Measurements from ENCODE around the gene EPHX1. TPM values are rescaled to one million over a fixed set of nuclear protein-coding genes. Genes with fewer than 3 reads are reported as not detected.

Gene EPHX1
- polyA plus RNA-seq, 2 of the 4 experiments (the other 2 are of a cell fraction), result 150 to 252 TPM

GRCh38 chr1:225847610-225848009, 37.7 kb downstream of the EPHX1 start:
- H3K4me3 ChIP-seq, result no peak overlapping the region
- ChIA-PET POLR2A (no interaction called here), CTCF (interaction anchor here (1.2 to 3.0 kb wide), 5 partner anchors 30 to 372 kb away, joined by 3 to 30 read pairs (median 5); partner anchors contain the start of gene TMEM63A)
- FAIRE-seq (no peak), DNase-seq (ENCODE audit: low read depth in 1 of 2, low spot score in 1 of 2) (no peak), ATAC-seq (no peak)
- 85% methylated on average over 4 of the region's 4 CpGs for WGBS (ENCODE audit: missing lambda C conversion rate)
- peaks cover 6% of the 10 kb centered on the region; the same call in 1 of the 3 replicates for H3K4me1 ChIP-seq
- TF ChIP-seq POLR2AphosphoS2 (conservative IDR thresholded peaks at IDR 0.05; ENCODE audit: low read length) (no peak), HDAC2 (IDR thresholded peaks at IDR 0.05) (no peak), EHF (CRISPR knock-in tag; IDR thresholded peaks at IDR 0.05) (no peak)
- no peaks in the 10 kb centered on the region for H3K9me3 ChIP-seq
- no peak overlapping the region for H3K4me2 ChIP-seq
- H3K27ac ChIP-seq, result no peak overlapping the region

- 90% methylated on average over 16 of the region's 16 CpGs for WGBS (ENCODE audit: missing lambda C conversion rate)
- CTCF ChIA-PET, result interaction anchor here (0.7 to 1.6 kb wide), 5 partner anchors 29 to 276 kb away, joined by 3 to 5 read pairs (median 3); partner anchors contain the start of genes SRP9 and TMEM63A
Measured at GRCh38 chr1:225848030-225848955, 38.4 kb downstream of the EPHX1 start.

GRCh38 chr1:225849925-225850324, 40.0 kb downstream of the EPHX1 start:
- DNase-seq (ENCODE audit: low read depth in 1 of 2, low spot score in 1 of 2), result no peak
- TF ChIP-seq CBX2 (IDR thresholded peaks at IDR 0.05; ENCODE audit: borderline replicate concordance, low read depth) (no peak), SREBF2 (IDR thresholded peaks at IDR 0.05) (no peak), TFCP2L1 (CRISPR knock-in tag; IDR thresholded peaks at IDR 0.05) (no peak), HEYL (CRISPR knock-in tag; IDR thresholded peaks at IDR 0.05) (no peak), ZSCAN20 (CRISPR knock-in tag; IDR thresholded peaks at IDR 0.05) (no peak), PBX3 (IDR thresholded peaks at IDR 0.05) (no peak), ZC3H11A (IDR thresholded peaks at IDR 0.05) (no peak), RAD21 (conservative IDR thresholded peaks at IDR 0.05 in 1 of 2, IDR thresholded peaks at IDR 0.05 in 1 of 2) (no peak), MAFK (IDR thresholded peaks at IDR 0.05; ENCODE audit: partially characterized antibody) (no peak), CHD4 (IDR thresholded peaks at IDR 0.05; ENCODE audit: borderline replicate concordance) (no peak), ZFP36 (IDR thresholded peaks at IDR 0.05; ENCODE audit: borderline replicate concordance, partially characterized antibody) (no peak), EP300 (IDR thresholded peaks at IDR 0.05) (no peak), RCOR1 (IDR thresholded peaks at IDR 0.05; ENCODE audit: low read depth, low read length) (no peak), PHF8 (IDR thresholded peaks at IDR 0.05; ENCODE audit: borderline replicate concordance, low read depth) (no peak), MYC (IDR thresholded peaks at IDR 0.05; ENCODE audit: borderline replicate concordance, low read length) (no peak), MAZ (IDR thresholded peaks at IDR 0.05; ENCODE audit: borderline replicate concordance, low read depth, low read length) (no peak), JUN (IDR thresholded peaks at IDR 0.05) (no peak), CHD2 (IDR thresholded peaks at IDR 0.05; ENCODE audit: low read length, partially characterized antibody) (no peak), HOXA7 (CRISPR knock-in tag; IDR thresholded peaks at IDR 0.05) (no peak), CTCF (IDR thresholded peaks at IDR 0.05) (no peak)
- CTCF ChIA-PET, result interaction anchor here (0.6 to 11.6 kb wide), 3 partner anchors 22 to 374 kb away, joined by 3 to 69 read pairs (median 3); no protein-coding TSS in a partner anchor
- no peak for FAIRE-seq
- Histone ChIP-seq H3K4me2 (no peak overlapping the region), H3K4me3 (no peak overlapping the region), H3K4me1 (peaks cover 6% of the 10 kb centered on the region; the same call in 1 of the 3 replicates), H3K9me3 (no peaks in the 10 kb centered on the region), H3K27ac (no peak overlapping the region)
- POLR2A ChIA-PET, result no interaction called here
- ATAC-seq, result no peak; a peak in 1 of 6 replicates
- WGBS (ENCODE audit: missing lambda C conversion rate), result 67% methylated on average over 7 of the region's 7 CpGs

More at GRCh38 chr1:225848030-225848955, 38.4 kb downstream of the EPHX1 start:
- ATAC-seq, result no peak
- H3K4me3 ChIP-seq, result no peak overlapping the region
- no peak for FAIRE-seq
- no peaks in the 10 kb centered on the region for H3K9me3 ChIP-seq
- H3K4me1 ChIP-seq, result peaks cover 6% of the 10 kb centered on the region; the same call in 1 of the 3 replicates
- TF ChIP-seq MAX (IDR thresholded peaks at IDR 0.05) (no peak), USF2 (IDR thresholded peaks at IDR 0.05) (no peak), EHMT2 (IDR thresholded peaks at IDR 0.05; ENCODE audit: low read depth) (no peak), RNF2 (IDR thresholded peaks at IDR 0.05; ENCODE audit: borderline replicate concordance, low read depth) (no peak), NPAS2 (CRISPR knock-in tag; IDR thresholded peaks at IDR 0.05; ENCODE audit: borderline replicate concordance) (no peak)
- H3K27ac ChIP-seq, result no peak overlapping the region
- POLR2A ChIA-PET, result no interaction called here
- H3K4me2 ChIP-seq, result no peak overlapping the region
- no peak for DNase-seq (ENCODE audit: low read depth in 1 of 2, low spot score in 1 of 2)

All from A549 (cell line).